NOMO-1 (cell line): ENCODE measurements around the gene CYP4Z1.
"Not testable (repeated sequence)": the region's sequence is repeated elsewhere in the genome, so short reads cannot be mapped to it uniquely, and the experiment has no call there.

Source experiments
- DNase-seq, 2 experiments: peaks; one replicate each; lab custom pipeline; 2025; ENCODE audit not compliant: unreplicated experiment in 2 of 2; lab: John Stamatoyannopoulos, UW

Gene CYP4Z1

GRCh38 chr1:47126997-47127396, 60.0 kb downstream of the CYP4Z1 start:
- not testable (repeated sequence) for DNase-seq

GRCh38 chr1:47128221-47128620, 61.2 kb downstream of the CYP4Z1 start:
- DNase-seq, result no peak

- DNase-seq, result not testable (repeated sequence)
Observed at GRCh38 chr1:47128854-47129253, 61.8 kb downstream of the CYP4Z1 start.

GRCh38 chr1:47129489-47130230, 62.6 kb downstream of the CYP4Z1 start:
- not testable (repeated sequence) for DNase-seq

GRCh38 chr1:47132665-47133064, 65.6 kb downstream of the CYP4Z1 start:
- not testable (repeated sequence) for DNase-seq

GRCh38 chr1:47137198-47137597, 70.2 kb downstream of the CYP4Z1 start, which contains the start of gene CYP4A22:
CYP4A22 (plus strand) TSS chr1:47137441; CDS start chr1:47137486, 45 bp downstream.
- no peak for DNase-seq

GRCh38 chr1:47137925-47138615, 71.0 kb downstream of the CYP4Z1 start:
- no peak for DNase-seq

GRCh38 chr1:47140358-47140757, 73.3 kb downstream of the CYP4Z1 start:
- not testable (repeated sequence) for DNase-seq

- DNase-seq, result not testable (repeated sequence)
Observed at GRCh38 chr1:47143654-47144053, 76.6 kb downstream of the CYP4Z1 start.

- not testable (repeated sequence) for DNase-seq
Observed at GRCh38 chr1:47146495-47146894, 79.5 kb downstream of the CYP4Z1 start.

GRCh38 chr1:47147047-47147785, 80.2 kb downstream of the CYP4Z1 start:
- DNase-seq, result no peak

GRCh38 chr1:47149162-47149561, 82.1 kb downstream of the CYP4Z1 start:
- not testable (repeated sequence) for DNase-seq

- DNase-seq, result not testable (repeated sequence)
Observed at GRCh38 chr1:47156457-47156856, 89.4 kb downstream of the CYP4Z1 start.

GRCh38 chr1:47157957-47158356, 90.9 kb downstream of the CYP4Z1 start:
- not testable (repeated sequence) for DNase-seq

GRCh38 chr1:47160716-47161115, 93.7 kb downstream of the CYP4Z1 start:
- no peak for DNase-seq

- no peak for DNase-seq
Observed at GRCh38 chr1:47161298-47162040, 94.4 kb downstream of the CYP4Z1 start.

- no peak for DNase-seq
Observed at GRCh38 chr1:47164552-47164951, 97.5 kb downstream of the CYP4Z1 start.
